GM21786 (cell line): ENCODE measurements around the gene CDKL5.

Source experiments
- ATAC-seq: cut with Tn5 transposase; IDR thresholded peaks from one replicate; pipeline ENCODE4 v1.9.1; 2021; ENCODE audit not compliant: unreplicated experiment

Gene CDKL5

GRCh38 chrX:18455384-18455783 lies 30.0 kb downstream of the CDKL5 start:
- ATAC-seq = no peak

GRCh38 chrX:18457000-18457399 lies 31.6 kb downstream of the CDKL5 start:
- ATAC-seq = no peak

DNA sequence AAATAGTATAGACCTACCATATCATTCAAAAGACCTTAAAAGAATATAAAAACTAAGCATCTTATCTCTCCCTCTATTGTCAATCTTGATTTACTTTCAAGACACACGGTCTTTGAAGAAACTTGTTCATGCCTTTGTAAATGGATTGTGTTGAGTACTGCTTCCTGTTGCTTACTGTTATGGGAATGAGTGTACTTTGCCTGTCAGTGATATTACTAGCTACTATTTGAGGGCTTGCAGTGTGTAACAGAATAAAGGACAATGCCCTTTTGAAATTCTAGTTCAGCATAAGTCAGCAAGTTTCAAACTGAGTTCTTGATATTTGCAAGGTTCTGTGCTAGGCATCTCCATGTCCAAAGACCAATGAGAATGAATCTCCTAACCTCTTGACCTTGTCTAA lies 36.0 kb downstream of the CDKL5 start:
- ATAC-seq = no peak

- no peak for ATAC-seq
Measured at GRCh38 chrX:18464499-18464898, 39.1 kb downstream of the CDKL5 start.

DNA sequence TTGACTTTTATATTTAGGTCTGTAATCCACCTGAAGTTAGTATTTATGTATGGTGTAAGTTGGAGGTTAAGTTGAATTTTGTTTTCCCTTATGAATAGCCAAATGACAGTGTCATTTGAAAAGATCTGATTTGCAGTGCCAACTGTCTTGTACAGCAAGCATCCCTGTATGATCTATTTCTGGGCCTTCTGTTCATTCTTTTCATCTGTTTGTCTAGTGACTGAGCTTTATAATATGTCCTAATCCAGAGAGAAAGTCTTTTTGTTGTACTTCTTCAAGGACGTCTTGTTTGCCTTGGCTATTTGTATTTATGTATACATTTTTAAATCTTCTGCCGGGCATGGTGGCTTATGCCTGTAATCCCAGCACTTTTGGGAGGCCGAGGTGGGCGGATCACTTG lies 39.6 kb downstream of the CDKL5 start:
- ATAC-seq = no peak

DNA sequence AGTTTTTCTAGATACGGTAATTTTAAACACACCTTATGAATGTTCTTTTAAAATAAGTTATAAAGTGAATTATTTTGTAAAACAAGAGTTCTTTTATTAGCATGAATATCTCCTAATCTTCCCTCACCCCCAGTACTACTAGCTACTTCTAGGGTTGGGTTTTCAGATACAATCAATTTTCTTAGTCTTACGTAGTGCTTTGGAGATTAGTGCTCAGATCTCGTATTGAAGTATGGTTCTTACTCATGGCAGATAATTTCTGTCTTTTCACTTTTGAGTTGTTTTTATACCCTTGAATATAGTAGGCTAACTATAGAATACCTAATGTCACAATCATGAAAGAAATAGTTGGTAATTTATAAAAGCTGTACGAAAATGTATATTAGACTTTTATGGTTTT lies 43.2 kb downstream of the CDKL5 start:
- no peak for ATAC-seq

GRCh38 chrX:18471296-18471695 lies 45.9 kb downstream of the CDKL5 start:
- no peak for ATAC-seq

- no peak for ATAC-seq
Measured at GRCh38 chrX:18490806-18491555, 65.6 kb downstream of the CDKL5 start.

DNA sequence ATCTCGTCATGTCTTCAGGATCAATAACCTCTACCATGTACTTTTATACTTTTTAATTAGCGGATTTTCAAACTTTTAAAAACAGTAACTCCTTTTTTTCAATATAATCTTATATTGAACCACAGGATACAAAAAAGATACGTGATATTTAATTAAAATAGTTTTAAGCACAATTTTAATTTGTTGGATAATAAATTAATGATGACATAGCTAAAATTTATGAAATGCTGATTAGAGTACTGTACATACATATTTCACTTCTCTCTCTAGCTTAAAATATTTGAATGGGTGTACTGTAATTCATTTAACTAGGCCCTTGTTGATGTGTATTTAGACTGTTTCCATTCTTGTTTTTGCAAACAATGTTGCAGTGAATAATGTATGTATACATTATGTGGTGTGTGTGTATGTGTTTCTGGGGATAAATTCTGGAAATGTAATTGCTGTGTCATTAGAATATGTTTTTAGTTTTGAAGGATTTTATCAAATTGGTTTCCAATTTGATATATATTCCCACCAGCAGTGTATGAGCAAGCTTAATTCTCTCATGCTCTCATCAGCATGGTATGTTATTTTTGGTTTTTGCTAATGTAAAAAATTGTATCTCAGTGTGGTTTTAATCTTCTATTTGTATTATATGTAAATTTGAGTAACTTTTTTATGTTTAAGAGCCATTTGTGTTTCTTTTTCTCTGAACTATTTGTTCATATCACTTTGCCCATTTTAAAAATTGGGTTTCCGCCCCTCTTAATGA lies 66.4 kb downstream of the CDKL5 start:
- no peak for ATAC-seq

GRCh38 chrX:18534949-18535348 lies 109.5 kb downstream of the CDKL5 start:
- ATAC-seq = no peak

DNA sequence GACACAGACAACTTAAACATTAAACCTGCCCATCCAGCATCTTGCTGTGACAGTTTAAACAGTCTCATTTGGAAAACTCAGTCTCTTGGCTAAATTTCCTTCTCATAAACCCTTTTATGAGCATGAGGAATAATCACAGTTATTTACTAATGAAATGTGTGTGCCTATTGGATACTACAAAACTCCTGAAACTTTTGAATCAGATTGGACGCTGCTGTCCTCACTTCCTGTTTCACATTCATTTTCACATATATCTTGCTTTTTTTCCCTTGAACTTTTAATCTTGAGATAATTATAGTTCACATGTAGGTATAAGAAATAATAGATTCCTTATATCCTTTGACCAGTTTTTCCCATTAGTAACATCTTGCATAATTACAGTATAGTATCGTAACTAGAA lies 111.7 kb downstream of the CDKL5 start:
- no peak for ATAC-seq

DNA sequence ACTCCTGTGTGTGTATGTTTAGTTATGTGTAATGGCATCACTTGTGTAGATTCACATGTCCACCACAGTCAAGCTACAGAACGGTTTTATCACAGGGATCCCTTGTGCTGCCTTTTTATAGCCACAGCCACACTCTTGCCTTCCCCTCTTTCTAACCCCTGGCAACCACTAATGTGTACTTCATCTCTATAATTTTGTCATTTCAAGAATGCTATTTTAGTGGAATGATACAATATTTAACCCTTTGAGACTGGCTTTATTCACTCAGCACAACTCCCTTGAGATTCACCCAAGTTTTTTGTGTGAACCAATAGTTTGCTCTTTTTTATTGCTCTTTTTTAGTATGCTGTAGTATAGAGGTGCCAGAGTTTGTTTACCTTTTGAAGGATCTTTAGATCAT lies 112.1 kb downstream of the CDKL5 start:
- no peak for ATAC-seq

GRCh38 chrX:18542131-18542530 lies 116.7 kb downstream of the CDKL5 start:
- no peak for ATAC-seq

- no peak for ATAC-seq
Measured at GRCh38 chrX:18542905-18543304, 117.5 kb downstream of the CDKL5 start.

- no peak for ATAC-seq
Measured at GRCh38 chrX:18543738-18544137, 118.3 kb downstream of the CDKL5 start.

DNA sequence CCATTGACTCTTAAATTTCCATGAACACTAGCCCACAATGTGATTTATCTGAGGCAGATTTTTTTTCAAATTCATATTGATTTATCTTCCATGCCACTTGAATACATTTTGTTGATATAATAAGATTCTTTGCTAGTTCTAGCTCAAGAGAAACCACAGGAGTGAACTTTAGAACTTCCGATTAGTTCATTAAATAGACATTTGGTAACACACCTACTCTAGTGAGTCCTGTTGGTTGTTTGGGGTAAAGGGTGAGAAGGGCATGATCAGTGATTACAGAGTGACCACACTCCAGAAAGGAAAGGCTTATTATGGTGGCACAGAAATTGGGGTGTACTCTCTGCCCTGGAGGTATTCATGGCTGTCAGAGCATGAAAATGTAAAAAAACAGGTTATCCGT lies 120.4 kb downstream of the CDKL5 start:
- ATAC-seq = no peak

DNA sequence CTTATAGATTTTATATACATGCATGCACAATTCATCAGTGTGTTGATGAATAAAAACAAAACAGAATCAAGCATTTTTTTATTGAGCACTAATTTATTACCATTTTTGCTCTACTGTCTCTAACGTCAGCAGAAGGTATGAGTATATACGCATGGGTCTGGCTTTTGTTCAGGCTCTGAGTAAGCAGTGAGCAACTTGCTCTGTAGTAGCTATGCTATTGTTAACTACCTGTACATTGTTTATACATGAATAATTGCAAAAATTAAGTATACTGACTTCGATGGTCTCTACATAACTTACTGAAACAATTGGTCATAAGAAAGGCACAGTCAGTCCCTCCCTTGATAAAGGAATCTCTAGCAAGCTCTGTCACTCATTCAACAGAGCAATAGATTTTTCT lies 123.6 kb downstream of the CDKL5 start:
- ATAC-seq = no peak

DNA sequence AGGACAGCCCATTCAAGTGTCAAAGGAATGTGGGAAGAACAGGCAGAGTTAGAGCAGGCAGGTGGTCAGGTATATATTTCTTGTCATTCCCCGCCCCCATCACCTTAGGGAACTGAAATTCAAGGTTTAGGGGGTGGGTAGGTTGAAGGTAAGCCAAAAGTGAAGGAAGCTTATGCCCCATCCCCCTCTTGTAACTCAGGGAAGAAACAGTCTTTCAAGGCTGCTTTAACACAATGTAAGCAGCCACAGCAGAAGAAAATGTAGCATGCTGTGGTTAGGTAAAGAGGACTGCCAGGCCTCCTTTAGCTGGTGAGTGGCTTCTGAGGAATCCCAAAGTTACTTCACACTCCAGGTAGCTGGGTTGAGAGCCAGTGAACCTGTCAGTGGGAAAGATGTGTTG lies 124.2 kb downstream of the CDKL5 start:
- ATAC-seq = no peak

DNA sequence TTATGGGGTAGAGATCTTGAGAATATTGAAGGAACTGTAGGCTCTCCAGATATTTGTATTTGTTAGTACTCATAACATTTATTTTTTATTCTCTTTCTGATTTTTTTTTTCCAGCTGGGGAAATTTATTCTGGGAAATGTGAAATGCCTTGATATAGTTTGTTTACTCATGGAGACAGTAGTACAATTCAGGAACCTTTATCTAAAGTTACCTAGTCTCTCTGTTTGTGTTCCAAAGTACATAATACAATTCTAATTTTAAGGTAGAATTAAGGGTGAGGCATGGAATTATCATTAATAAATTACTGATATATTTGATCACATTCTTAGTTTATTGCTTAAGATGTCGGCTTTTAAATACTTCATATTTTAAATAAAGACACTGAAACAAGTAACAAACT lies 132.5 kb downstream of the CDKL5 start:
- no peak for ATAC-seq

DNA sequence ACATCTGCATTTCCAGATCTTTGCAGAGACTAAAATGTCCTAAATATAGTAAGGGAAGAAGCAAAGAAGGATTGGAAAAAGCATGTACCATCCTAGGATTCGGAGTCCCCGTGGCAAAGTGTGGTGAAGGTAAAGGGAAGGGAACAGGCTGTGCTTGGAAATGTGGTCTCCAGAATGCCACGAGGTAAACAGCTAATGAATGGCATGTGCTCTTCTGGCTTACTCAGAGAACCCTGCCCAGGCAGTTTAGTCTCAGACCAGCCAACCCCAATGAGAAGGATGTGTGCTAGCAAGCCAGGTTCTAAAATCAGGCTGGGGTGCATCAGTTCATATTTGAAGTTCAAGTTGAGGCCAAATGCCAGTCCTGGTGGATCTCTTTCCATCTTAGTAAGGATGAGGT lies 133.4 kb downstream of the CDKL5 start:
- ATAC-seq = no peak

GRCh38 chrX:18561020-18561419 lies 135.6 kb downstream of the CDKL5 start:
- no peak for ATAC-seq

GRCh38 chrX:18565727-18566126 lies 140.3 kb downstream of the CDKL5 start:
- no peak for ATAC-seq

- ATAC-seq = no peak
Measured at GRCh38 chrX:18566748-18567147, 141.3 kb downstream of the CDKL5 start.
